Vagina (tissue), 2 donors: ENCODE measurements around the gene WNT5A. TPM values are rescaled to one million over a fixed set of nuclear protein-coding genes. Genes with fewer than 3 reads are reported as not detected.

Source experiments
- DNase-seq, 2 donors: peaks; one replicate each; pipeline ENCODE4 v3.0.0-alpha.2; 2017; ENCODE audit errors: extremely low spot score in 2 of 2
- H3K27ac ChIP-seq: fragments of 200-600 bp; sonication (generic); one replicate; pipeline ENCODE4 v1.5.1; 2019
- H3K27me3 ChIP-seq: fragments of 200-600 bp; sonication (generic); one replicate; pipeline ENCODE4 v1.5.1; 2019
- H3K36me3 ChIP-seq, 2 donors: fragments of 200-600 bp; sonication (generic); one replicate each; pipeline ENCODE4 v1.5.1; 2017 to 2019
- H3K4me1 ChIP-seq: fragments of 200-600 bp; sonication (generic); one replicate; pipeline ENCODE4 v1.5.1; 2019
- H3K4me3 ChIP-seq, 2 donors: fragments of 200-600 bp; sonication (generic); 1 replicate in 1 of 2; 2 replicates in 1 of 2; pipeline ENCODE4 v1.5.1; 2016 to 2019
- H3K9me3 ChIP-seq: fragments of 200-600 bp; sonication (generic); one replicate; pipeline ENCODE4 v1.5.1; 2019
- POLR2A ChIP-seq, 2 donors: fragments of 450-650 bp; IDR thresholded peaks; one replicate each; pipeline ENCODE4 v1.6.1; 2017; ENCODE audit warnings: antibody characterized with exemption in 2 of 2, mild to moderate bottlenecking in 2 of 2, moderate library complexity in 2 of 2
- POLR2AphosphoS5 ChIP-seq, 2 donors: sonication (generic); formaldehyde crosslinking; IDR thresholded peaks; one replicate each; pipeline ENCODE4 v1.9.0; 2017; ENCODE audit warnings: antibody characterized with exemption in 2 of 2, mild to moderate bottlenecking in 2 of 2, low read depth in 1 of 2; ENCODE audit not compliant: insufficient read depth in 1 of 2
- intact Hi-C: fragments of 100-400 bp; cut with DNase I; formaldehyde crosslinking; loops from one replicate; pipeline ENCODE4 v1.15.1; 2023
- total RNA-seq: library from RNA; depleted of rRNA; stranded (reverse); fragments of >200 nt; gene quantifications from one replicate; pipeline ENCODE4 v1.2.3, GENCODE V29; 2016
- TF ChIP-seq, protein P1 (sequence below), 3 experiments: fragments of 450-650 bp in 2 of 3; fragments of 200-600 bp in 1 of 3; sonication (generic) in 1 of 3; IDR thresholded peaks; one replicate each; pipeline ENCODE4 v1.5.1; 2017 to 2019; ENCODE audit warnings: antibody characterized with exemption in 3 of 3, mild to moderate bottlenecking in 2 of 3, moderate library complexity in 2 of 3

The WNT5A gene
- total RNA-seq, 1 donor from 2014 or later: 52.3 TPM

DNA sequence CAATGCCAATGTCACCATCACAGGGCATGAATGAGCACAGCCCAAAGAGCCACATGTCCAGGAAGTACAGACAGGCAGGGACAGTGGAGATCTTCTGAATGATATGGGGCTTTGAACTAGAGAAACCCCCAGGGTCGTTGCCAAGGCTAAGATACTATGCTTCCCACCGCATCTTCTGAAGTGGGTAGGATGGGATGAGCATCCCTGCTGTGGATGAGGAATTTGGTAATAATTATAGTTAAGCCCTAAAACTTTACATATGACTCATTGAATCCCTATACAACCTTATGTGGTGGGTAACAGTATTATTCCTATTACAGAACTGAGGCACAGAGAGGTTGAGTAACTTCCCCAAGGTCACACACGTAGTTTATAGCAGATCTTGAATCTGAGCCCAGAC is 44.2 kb downstream of the WNT5A start:
- Histone ChIP-seq H3K4me3 (no peak overlapping the region), H3K27me3 (no peaks in the 10 kb centered on the region), H3K4me1 (no peaks in the 10 kb centered on the region), H3K36me3 (no peaks in the 10 kb centered on the region), H3K27ac (no peak overlapping the region), H3K9me3 (no peaks in the 10 kb centered on the region)
- no peak for DNase-seq
- intact Hi-C loops: no loop called here
- TF ChIP-seq POLR2AphosphoS5 (IDR thresholded peaks at IDR 0.05; ENCODE audit: insufficient read depth in 1 of 2, low read depth in 1 of 2) (no peak), POLR2A (IDR thresholded peaks at IDR 0.05) (no peak)
- TF ChIP-seq, protein P1, sequence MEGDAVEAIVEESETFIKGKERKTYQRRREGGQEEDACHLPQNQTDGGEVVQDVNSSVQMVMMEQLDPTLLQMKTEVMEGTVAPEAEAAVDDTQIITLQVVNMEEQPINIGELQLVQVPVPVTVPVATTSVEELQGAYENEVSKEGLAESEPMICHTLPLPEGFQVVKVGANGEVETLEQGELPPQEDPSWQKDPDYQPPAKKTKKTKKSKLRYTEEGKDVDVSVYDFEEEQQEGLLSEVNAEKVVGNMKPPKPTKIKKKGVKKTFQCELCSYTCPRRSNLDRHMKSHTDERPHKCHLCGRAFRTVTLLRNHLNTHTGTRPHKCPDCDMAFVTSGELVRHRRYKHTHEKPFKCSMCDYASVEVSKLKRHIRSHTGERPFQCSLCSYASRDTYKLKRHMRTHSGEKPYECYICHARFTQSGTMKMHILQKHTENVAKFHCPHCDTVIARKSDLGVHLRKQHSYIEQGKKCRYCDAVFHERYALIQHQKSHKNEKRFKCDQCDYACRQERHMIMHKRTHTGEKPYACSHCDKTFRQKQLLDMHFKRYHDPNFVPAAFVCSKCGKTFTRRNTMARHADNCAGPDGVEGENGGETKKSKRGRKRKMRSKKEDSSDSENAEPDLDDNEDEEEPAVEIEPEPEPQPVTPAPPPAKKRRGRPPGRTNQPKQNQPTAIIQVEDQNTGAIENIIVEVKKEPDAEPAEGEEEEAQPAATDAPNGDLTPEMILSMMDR (IDR thresholded peaks at IDR 0.05): no peak

- no peaks in the 10 kb centered on the region for H3K36me3 ChIP-seq
- intact Hi-C loops: no loop called here
- H3K27ac ChIP-seq: no peak overlapping the region
- H3K27me3 ChIP-seq: no peaks in the 10 kb centered on the region
- no peaks in the 10 kb centered on the region for H3K4me1 ChIP-seq
- H3K9me3 ChIP-seq: no peaks in the 10 kb centered on the region
- no peak overlapping the region for H3K4me3 ChIP-seq
- TF ChIP-seq, protein P1 (IDR thresholded peaks at IDR 0.05): no peak
- TF ChIP-seq POLR2AphosphoS5 (IDR thresholded peaks at IDR 0.05; ENCODE audit: insufficient read depth in 1 of 2, low read depth in 1 of 2): no peak
- DNase-seq: no peak
These were observed 45.6 kb downstream of the WNT5A start for GRCh38 chr3:55441499-55441898.

- no peaks in the 10 kb centered on the region for H3K27me3 ChIP-seq
- no peaks in the 10 kb centered on the region for H3K36me3 ChIP-seq
- intact Hi-C loops: no loop called here
- no peaks in the 10 kb centered on the region for H3K9me3 ChIP-seq
- H3K4me3 ChIP-seq: no peak overlapping the region
- no peak overlapping the region for H3K27ac ChIP-seq
- DNase-seq: no peak
- TF ChIP-seq POLR2A (IDR thresholded peaks at IDR 0.05) (no peak), POLR2AphosphoS5 (IDR thresholded peaks at IDR 0.05; ENCODE audit: insufficient read depth in 1 of 2, low read depth in 1 of 2) (no peak)
- TF ChIP-seq, protein P1 (IDR thresholded peaks at IDR 0.05): no peak
- H3K4me1 ChIP-seq: no peaks in the 10 kb centered on the region
These were observed 46.9 kb downstream of the WNT5A start for GRCh38 chr3:55440104-55440708.

DNA sequence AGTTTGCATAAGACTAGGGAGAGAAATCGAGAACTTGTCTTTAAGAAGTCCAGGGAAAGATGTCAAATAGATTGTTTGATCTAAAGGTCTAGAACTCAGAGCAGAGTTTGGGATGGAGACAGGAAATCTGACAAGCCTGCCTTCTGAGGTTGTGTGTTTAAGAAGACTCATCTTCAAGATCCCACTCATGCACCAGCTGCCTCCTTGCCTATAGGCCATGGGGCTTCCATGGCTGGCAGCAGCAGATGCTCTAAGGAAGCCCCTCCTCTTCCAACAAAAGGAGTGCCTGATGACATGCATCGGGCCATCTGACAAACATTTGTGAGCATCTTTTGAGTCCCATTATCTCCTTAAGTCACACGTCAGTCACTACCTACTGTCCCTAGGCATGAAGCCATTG is 47.4 kb downstream of the WNT5A start:
- Histone ChIP-seq H3K36me3 (no peaks in the 10 kb centered on the region), H3K27ac (no peak overlapping the region), H3K27me3 (no peaks in the 10 kb centered on the region), H3K9me3 (no peaks in the 10 kb centered on the region), H3K4me1 (no peaks in the 10 kb centered on the region), H3K4me3 (no peak overlapping the region)
- TF ChIP-seq, protein P1 (IDR thresholded peaks at IDR 0.05): no peak
- no peak for TF ChIP-seq POLR2AphosphoS5 (IDR thresholded peaks at IDR 0.05; ENCODE audit: insufficient read depth in 1 of 2, low read depth in 1 of 2)
- TF ChIP-seq POLR2A (IDR thresholded peaks at IDR 0.05): no peak
- intact Hi-C loops: no loop called here
- no peak for DNase-seq

GRCh38 chr3:55436644-55437043 is 50.5 kb downstream of the WNT5A start:
- intact Hi-C loops: no loop called here
- no peak for DNase-seq
- H3K4me1 ChIP-seq: no peaks in the 10 kb centered on the region
- no peaks in the 10 kb centered on the region for H3K36me3 ChIP-seq
- TF ChIP-seq POLR2A (IDR thresholded peaks at IDR 0.05) (no peak), POLR2AphosphoS5 (IDR thresholded peaks at IDR 0.05; ENCODE audit: insufficient read depth in 1 of 2, low read depth in 1 of 2) (no peak)
- TF ChIP-seq, protein P1 (IDR thresholded peaks at IDR 0.05): no peak
- no peak overlapping the region for H3K4me3 ChIP-seq
- no peak overlapping the region for H3K27ac ChIP-seq
- no peaks in the 10 kb centered on the region for H3K27me3 ChIP-seq
- no peaks in the 10 kb centered on the region for H3K9me3 ChIP-seq
